ENCODE results near the gene FAM200A.

DNA sequence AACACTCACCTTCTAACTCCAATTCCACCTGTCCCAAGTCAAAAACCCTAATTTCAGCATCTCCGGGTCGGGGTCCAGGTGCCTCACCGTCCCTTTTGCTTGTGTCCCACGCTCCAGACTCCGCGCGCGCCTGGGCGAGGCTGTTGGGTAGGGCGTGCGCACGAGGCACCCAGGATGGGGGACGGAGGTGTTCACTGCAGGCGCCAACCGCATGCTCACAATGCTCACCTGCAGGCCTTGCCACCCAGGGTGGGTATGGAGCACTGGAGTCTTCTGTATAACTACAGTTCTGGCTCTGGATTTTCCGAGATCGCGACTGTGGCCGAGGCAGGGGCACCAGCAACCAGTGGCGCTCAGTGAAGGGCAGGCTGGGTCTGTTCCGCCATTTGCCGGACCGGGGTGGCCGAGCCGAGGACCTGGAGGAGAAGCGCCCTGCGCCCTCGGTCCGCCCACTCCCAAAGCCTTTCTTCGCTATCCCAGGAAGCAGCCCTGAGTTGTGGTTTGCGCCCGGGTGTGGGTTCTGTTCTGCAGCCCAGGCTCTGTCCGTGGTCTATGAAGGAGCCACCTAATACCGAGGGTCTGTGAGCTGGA is 8.7 kb downstream of the FAM200A start:
- TF ChIP-seq ATF3 (IDR thresholded peaks at IDR 0.05) (no peak), CTCF (IDR thresholded peaks at IDR 0.05; ENCODE audit: low read depth, low read length, missing input control) (no peak), MAX (IDR thresholded peaks at IDR 0.05) (no peak), JUND (IDR thresholded peaks at IDR 0.05) (no peak), RAD21 (IDR thresholded peaks at IDR 0.05) (no peak), YY1 (IDR thresholded peaks at IDR 0.05) (no peak), GABPA (IDR thresholded peaks at IDR 0.05 in 1 of 2, conservative IDR thresholded peaks at IDR 0.05 in 1 of 2) (no peak), TAF1 (conservative IDR thresholded peaks at IDR 0.05) (no peak), RXRA (IDR thresholded peaks at IDR 0.05) (no peak), ZBTB33 (IDR thresholded peaks at IDR 0.05) (no peak), EGR1 (IDR thresholded peaks at IDR 0.05; ENCODE audit: low read depth in 2 of 2) (no peak), FOXA1 (IDR thresholded peaks at IDR 0.05) (no peak)
- TF ChIP-seq, protein P1, sequence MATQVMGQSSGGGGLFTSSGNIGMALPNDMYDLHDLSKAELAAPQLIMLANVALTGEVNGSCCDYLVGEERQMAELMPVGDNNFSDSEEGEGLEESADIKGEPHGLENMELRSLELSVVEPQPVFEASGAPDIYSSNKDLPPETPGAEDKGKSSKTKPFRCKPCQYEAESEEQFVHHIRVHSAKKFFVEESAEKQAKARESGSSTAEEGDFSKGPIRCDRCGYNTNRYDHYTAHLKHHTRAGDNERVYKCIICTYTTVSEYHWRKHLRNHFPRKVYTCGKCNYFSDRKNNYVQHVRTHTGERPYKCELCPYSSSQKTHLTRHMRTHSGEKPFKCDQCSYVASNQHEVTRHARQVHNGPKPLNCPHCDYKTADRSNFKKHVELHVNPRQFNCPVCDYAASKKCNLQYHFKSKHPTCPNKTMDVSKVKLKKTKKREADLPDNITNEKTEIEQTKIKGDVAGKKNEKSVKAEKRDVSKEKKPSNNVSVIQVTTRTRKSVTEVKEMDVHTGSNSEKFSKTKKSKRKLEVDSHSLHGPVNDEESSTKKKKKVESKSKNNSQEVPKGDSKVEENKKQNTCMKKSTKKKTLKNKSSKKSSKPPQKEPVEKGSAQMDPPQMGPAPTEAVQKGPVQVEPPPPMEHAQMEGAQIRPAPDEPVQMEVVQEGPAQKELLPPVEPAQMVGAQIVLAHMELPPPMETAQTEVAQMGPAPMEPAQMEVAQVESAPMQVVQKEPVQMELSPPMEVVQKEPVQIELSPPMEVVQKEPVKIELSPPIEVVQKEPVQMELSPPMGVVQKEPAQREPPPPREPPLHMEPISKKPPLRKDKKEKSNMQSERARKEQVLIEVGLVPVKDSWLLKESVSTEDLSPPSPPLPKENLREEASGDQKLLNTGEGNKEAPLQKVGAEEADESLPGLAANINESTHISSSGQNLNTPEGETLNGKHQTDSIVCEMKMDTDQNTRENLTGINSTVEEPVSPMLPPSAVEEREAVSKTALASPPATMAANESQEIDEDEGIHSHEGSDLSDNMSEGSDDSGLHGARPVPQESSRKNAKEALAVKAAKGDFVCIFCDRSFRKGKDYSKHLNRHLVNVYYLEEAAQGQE (IDR thresholded peaks at IDR 0.05), result no peak

Measured in liver (tissue), 3 donors.